ENCODE measurements around the gene ABCC2. TPM values are rescaled to one million over a fixed set of nuclear protein-coding genes. Genes with fewer than 3 reads are reported as not detected.

The ABCC2 gene
- total RNA-seq, 1 experiment from 2014 or later, result 6.5 TPM

GRCh38 chr10:99827936-99828335 lies 45.5 kb downstream of the ABCC2 start:
- TF ChIP-seq REST (IDR thresholded peaks at IDR 0.05; ENCODE audit: insufficient read depth in 1 of 2, low read depth in 2 of 2, low read length in 1 of 2) (no peak), CTCF (IDR thresholded peaks at IDR 0.05) (no peak), POLR2AphosphoS5 (IDR thresholded peaks at IDR 0.05; ENCODE audit: low read depth, low read length) (no peak), TCF7L2 (IDR thresholded peaks at IDR 0.05; ENCODE audit: low read depth, low read length) (no peak), SIN3A (IDR thresholded peaks at IDR 0.05; ENCODE audit: borderline replicate concordance, insufficient read depth, low read depth, low read length) (no peak)
- Histone ChIP-seq H3K9me3 (ENCODE audit: control insufficient read depth, insufficient read depth, low read depth, low read length) (peaks cover 7% of the 10 kb centered on the region; the same call in 1 of the 2 replicates), H3K4me3 (ENCODE audit: low read depth in 2 of 2, low read length in 2 of 2) (no peak overlapping the region), H3K27ac (ENCODE audit: low read length) (no peak overlapping the region; the same call in 1 of the 2 replicates), H3K27me3 (ENCODE audit: control insufficient read depth, insufficient read depth, low read length) (no peaks in the 10 kb centered on the region), H3K36me3 (ENCODE audit: control insufficient read depth, insufficient read depth, low read length) (no peaks in the 10 kb centered on the region), H3K4me1 (ENCODE audit: control insufficient read depth, insufficient read depth, low read length) (no peaks in the 10 kb centered on the region)
- CTCF ChIA-PET, result interaction anchor here (0.5 kb wide), 1 partner anchor 95 kb away, joined by 3 read pairs; no protein-coding TSS in a partner anchor
- in situ Hi-C loops (cut with HindIII; ENCODE audit: low pct_unique_long_range_greater_than_20kb, low sequenced_read_pairs), result no loop called here
- no TSS peak for BruUV-seq (replicated peaks)
- POLR2A ChIA-PET, result no interaction called here
- DNase-seq (ENCODE audit: low read depth, low spot score), result no peak
- intact Hi-C loops (cut with micrococcal nuclease; ENCODE audit: unreplicated experiment), result no loop called here
- no peak for ATAC-seq

- Histone ChIP-seq H3K27ac (ENCODE audit: low read length) (peak overlapping the region; percentile 12; the same call in 1 of the 2 replicates), H3K4me1 (ENCODE audit: control insufficient read depth, insufficient read depth, low read length) (no peaks in the 10 kb centered on the region), H3K4me3 (ENCODE audit: low read depth in 2 of 2, low read length in 2 of 2) (no peak overlapping the region), H3K9me3 (ENCODE audit: control insufficient read depth, insufficient read depth, low read depth, low read length) (peaks cover 7% of the 10 kb centered on the region; the same call in 1 of the 2 replicates), H3K36me3 (ENCODE audit: control insufficient read depth, insufficient read depth, low read length) (no peaks in the 10 kb centered on the region), H3K27me3 (ENCODE audit: control insufficient read depth, insufficient read depth, low read length) (no peaks in the 10 kb centered on the region)
- TF ChIP-seq POLR2AphosphoS5 (IDR thresholded peaks at IDR 0.05; ENCODE audit: low read depth, low read length) (no peak), CTCF (IDR thresholded peaks at IDR 0.05) (no peak), SIN3A (IDR thresholded peaks at IDR 0.05; ENCODE audit: borderline replicate concordance, insufficient read depth, low read depth, low read length) (no peak)
- intact Hi-C loops (cut with micrococcal nuclease; ENCODE audit: unreplicated experiment), result no loop called here
- no TSS peak for BruUV-seq (replicated peaks)
- in situ Hi-C loops (cut with HindIII; ENCODE audit: low pct_unique_long_range_greater_than_20kb, low sequenced_read_pairs), result no loop called here
- ChIA-PET POLR2A (no interaction called here), CTCF (interaction anchor here (0.5 kb wide), 1 partner anchor 96 kb away, joined by 3 read pairs; no protein-coding TSS in a partner anchor)
- ATAC-seq (no peak), DNase-seq (ENCODE audit: low read depth, low spot score) (no peak)
Observed at GRCh38 chr10:99828464-99828863, 46.0 kb downstream of the ABCC2 start.
